Loucy (cell line): ENCODE data around the gene FIGNL2.

ENCODE experiments used
- H2AFZ ChIP-seq: fragments of 200-600 bp; sonication (generic); 2 replicates; pipeline ENCODE4 v1.6.0; 2016; ENCODE audit warnings: antibody characterized with exemption, mild to moderate bottlenecking, low read length, moderate library complexity
- H3F3A ChIP-seq: fragments of 200-600 bp; 2 replicates; pipeline ENCODE4 v1.6.0; 2016; ENCODE audit warnings: antibody characterized with exemption, low read depth, mild to moderate bottlenecking
- H3K27me3 ChIP-seq: fragments of 200-600 bp; sonication (generic); 2 replicates; pipeline ENCODE4 v1.6.1; 2014; ENCODE audit warnings: low read length, mild to moderate bottlenecking; ENCODE audit not compliant: insufficient read depth, poor library complexity, severe bottlenecking
- H3K36me3 ChIP-seq: fragments of 200-600 bp; sonication (generic); 2 replicates; pipeline ENCODE4 v1.6.1; 2016; ENCODE audit warnings: low read length; ENCODE audit not compliant: insufficient read depth
- H3K4me1 ChIP-seq: fragments of 200-600 bp; sonication (generic); 2 replicates; pipeline ENCODE4 v1.5.1; 2014; ENCODE audit warnings: low read length, mild to moderate bottlenecking; ENCODE audit not compliant: insufficient read depth, poor library complexity, severe bottlenecking
- H3K4me2 ChIP-seq: fragments of 200-600 bp; sonication (generic); 2 replicates; pipeline ENCODE4 v1.6.0; 2014; ENCODE audit warnings: antibody characterized with exemption, low read length, low read depth, mild to moderate bottlenecking; ENCODE audit not compliant: poor library complexity, severe bottlenecking
- H3K4me3 ChIP-seq: fragments of 200-600 bp; sonication (generic); 2 replicates; pipeline ENCODE4 v1.5.1; 2014; ENCODE audit warnings: low read length, mild to moderate bottlenecking, mixed read lengths; ENCODE audit not compliant: poor library complexity, severe bottlenecking
- H3K79me2 ChIP-seq: fragments of 200-600 bp; sonication (generic); 2 replicates; pipeline ENCODE4 v1.6.1; 2014; ENCODE audit warnings: low read length; ENCODE audit not compliant: insufficient read depth
- H3K9ac ChIP-seq: fragments of 200-600 bp; sonication (generic); 2 replicates; pipeline ENCODE4 v1.6.0; 2014; ENCODE audit warnings: mild to moderate bottlenecking, low read depth, low read length, moderate library complexity; ENCODE audit not compliant: poor library complexity, severe bottlenecking
- H3K9me2 ChIP-seq: fragments of 200-600 bp; sonication (generic); replicated peaks from 2 replicates; pipeline ENCODE4 v1.6.1; 2016; ENCODE audit warnings: low read depth, low read length, mixed read lengths
- H3K9me3 ChIP-seq: fragments of 200-600 bp; sonication (generic); 2 replicates; pipeline ENCODE4 v1.6.1; 2014; ENCODE audit warnings: mild to moderate bottlenecking, antibody characterized with exemption, low read length, low read depth; ENCODE audit not compliant: insufficient read depth
- H4K20me1 ChIP-seq: fragments of 200-600 bp; sonication (generic); 2 replicates; pipeline ENCODE4 v1.6.0; 2014; ENCODE audit warnings: antibody characterized with exemption, low read length, mild to moderate bottlenecking; ENCODE audit not compliant: insufficient read depth, poor library complexity, severe bottlenecking
- CTCF ChIP-seq: fragments of 200-600 bp; sonication (generic); conservative IDR thresholded peaks from 2 replicates; pipeline ENCODE4 v1.5.1; 2014; ENCODE audit warnings: mild to moderate bottlenecking, antibody characterized with exemption, low read length
- EZH2phosphoT487 ChIP-seq: fragments of 200-600 bp; IDR thresholded peaks from 2 replicates; pipeline ENCODE4 v1.6.1; 2018; ENCODE audit warnings: antibody characterized with exemption, mild to moderate bottlenecking, moderate library complexity, borderline replicate concordance

FIGNL2 gene

GRCh38 chr12:51850965-51851299 is 2.4 kb upstream of the FIGNL2 start:
- no peaks in the 10 kb centered on the region for H4K20me1 ChIP-seq
- no peaks in the 10 kb centered on the region for H3K36me3 ChIP-seq
- H3K79me2 ChIP-seq, result no peaks in the 10 kb centered on the region
- H3K4me1 ChIP-seq, result peaks cover 8% of the 10 kb centered on the region
- H3K9me3 ChIP-seq, result no peaks in the 10 kb centered on the region
- H3F3A ChIP-seq, result no peaks in the 10 kb centered on the region
- peak overlapping the region; percentile 59; the same call in 1 of the 2 replicates for H2AFZ ChIP-seq
- no peak overlapping the region for H3K9ac ChIP-seq
- no peak overlapping the region for H3K4me2 ChIP-seq
- TF ChIP-seq EZH2phosphoT487, result no peak
- TF ChIP-seq CTCF, result no peak
- no peaks in the 10 kb centered on the region for H3K9me2 ChIP-seq
- no peak overlapping the region for H3K4me3 ChIP-seq
- no peaks in the 10 kb centered on the region for H3K27me3 ChIP-seq

GRCh38 chr12:51850081-51850964 is 1.8 kb upstream of the FIGNL2 start:
- no peak for TF ChIP-seq CTCF
- no peak for TF ChIP-seq EZH2phosphoT487
- Histone ChIP-seq H3K9me3 (no peaks in the 10 kb centered on the region), H3K36me3 (no peaks in the 10 kb centered on the region), H3K4me3 (no peak overlapping the region), H3K4me2 (no peak overlapping the region), H3K9ac (no peak overlapping the region), H3K9me2 (no peaks in the 10 kb centered on the region), H3K27me3 (no peaks in the 10 kb centered on the region), H3K79me2 (no peaks in the 10 kb centered on the region), H3K4me1 (peaks cover 8% of the 10 kb centered on the region), H4K20me1 (no peaks in the 10 kb centered on the region), H2AFZ (no peak overlapping the region), H3F3A (no peaks in the 10 kb centered on the region)

- no peaks in the 10 kb centered on the region for H4K20me1 ChIP-seq
- no peak overlapping the region for H3K4me3 ChIP-seq
- peaks cover 8% of the 10 kb centered on the region for H3K4me1 ChIP-seq
- no peak overlapping the region for H2AFZ ChIP-seq
- no peaks in the 10 kb centered on the region for H3K36me3 ChIP-seq
- no peaks in the 10 kb centered on the region for H3K9me2 ChIP-seq
- H3K27me3 ChIP-seq, result no peaks in the 10 kb centered on the region
- TF ChIP-seq CTCF (no peak), EZH2phosphoT487 (no peak)
- no peaks in the 10 kb centered on the region for H3F3A ChIP-seq
- no peak overlapping the region for H3K9ac ChIP-seq
- no peaks in the 10 kb centered on the region for H3K79me2 ChIP-seq
- no peak overlapping the region for H3K4me2 ChIP-seq
- H3K9me3 ChIP-seq, result no peaks in the 10 kb centered on the region
Measured at GRCh38 chr12:51848841-51849735, 570 bp upstream of the FIGNL2 start.
